ENCODE data around the gene NAGPA. TPM values are rescaled to one million over a fixed set of nuclear protein-coding genes. Genes with fewer than 3 reads are reported as not detected.

The NAGPA gene
- polyA plus RNA-seq, 1 donor from 2014 or later = 36.6 TPM

- Histone ChIP-seq H3K4me3 (ENCODE audit: low read length) (no peak overlapping the region), H3K27me3 (ENCODE audit: insufficient read depth, low read depth, low read length) (peaks cover 6% of the 10 kb centered on the region), H2AFZ (ENCODE audit: low read depth, low read length) (no peak overlapping the region), H3K27ac (ENCODE audit: low read length) (no peak overlapping the region), H3K4me2 (ENCODE audit: low read length) (no peak overlapping the region), H3K9me2 (ENCODE audit: insufficient read depth, low read length) (no peaks in the 10 kb centered on the region), H3K9me3 (ENCODE audit: low read length) (peaks cover 4% of the 10 kb centered on the region), H3F3A (ENCODE audit: insufficient read depth, low read length, poor library complexity, severe bottlenecking) (no peaks in the 10 kb centered on the region), H3K79me2 (replicated peaks; ENCODE audit: insufficient read depth, low read length) (no peaks in the 10 kb centered on the region), H3K36me3 (ENCODE audit: insufficient read depth, low read length) (no peaks in the 10 kb centered on the region), H3K9ac (ENCODE audit: low read length) (no peak overlapping the region), H4K20me1 (ENCODE audit: insufficient read depth) (no peaks in the 10 kb centered on the region)
- TF ChIP-seq EZH2 (IDR thresholded peaks at IDR 0.05; ENCODE audit: borderline replicate concordance, insufficient read depth, low read length, poor library complexity, severe bottlenecking) (no peak), SMC3 (conservative IDR thresholded peaks at IDR 0.05; ENCODE audit: poor library complexity) (no peak), TAF1 (IDR thresholded peaks at IDR 0.05; ENCODE audit: low read depth) (no peak), RAD21 (conservative IDR thresholded peaks at IDR 0.05) (no peak), POLR2AphosphoS5 (IDR thresholded peaks at IDR 0.05) (no peak)
Observed at GRCh38 chr16:4980691-4981090, 53.0 kb downstream of the NAGPA start.

DNA sequence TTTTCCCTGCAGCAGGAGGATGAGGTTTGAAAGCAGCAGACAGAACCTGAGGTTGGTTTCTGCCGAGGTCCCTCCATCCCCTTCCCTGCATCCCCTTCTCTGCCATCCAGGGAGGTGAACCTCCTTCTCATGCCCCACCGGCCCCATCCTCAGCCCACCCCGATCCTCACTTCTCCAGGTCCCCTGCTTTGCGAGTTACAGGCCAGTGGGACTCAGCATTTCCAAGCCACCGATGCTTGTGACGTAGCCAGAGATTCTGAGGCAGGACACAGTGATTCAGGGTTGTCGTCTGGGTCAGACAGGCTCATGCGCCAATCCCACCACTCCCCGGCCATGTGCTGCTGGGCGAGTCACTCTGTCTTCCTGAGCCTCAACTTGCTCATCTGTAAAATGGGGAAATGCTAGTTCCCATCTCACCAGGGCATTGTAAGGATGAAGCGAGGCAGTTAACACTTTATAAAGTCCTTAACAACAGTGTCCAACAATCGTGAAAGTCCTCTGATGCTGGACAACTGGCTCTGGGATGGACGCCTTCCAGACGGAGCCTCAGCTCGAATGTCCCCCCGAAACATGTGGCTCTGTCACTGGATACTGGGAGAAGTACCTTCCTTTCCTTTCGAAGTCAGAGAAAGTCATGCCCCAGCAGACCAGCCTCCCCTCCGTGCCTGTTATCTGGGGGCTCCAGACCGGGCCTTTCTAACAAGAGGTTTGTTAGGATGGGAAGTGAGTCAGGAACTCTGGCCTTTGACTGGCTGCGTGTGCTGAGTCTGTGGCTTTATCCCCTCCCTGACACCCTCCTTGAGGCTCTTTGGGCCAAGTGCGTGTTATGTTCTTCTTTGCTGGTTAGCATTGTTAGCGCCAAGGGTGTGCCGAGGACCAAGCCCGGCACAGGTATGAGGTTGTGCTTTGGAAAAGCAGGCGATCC is 53.7 kb downstream of the NAGPA start:
- H3K4me3 ChIP-seq (ENCODE audit: low read length) = no peak overlapping the region
- peaks cover 4% of the 10 kb centered on the region for H3K9me3 ChIP-seq (ENCODE audit: low read length)
- TF ChIP-seq EP300 (conservative IDR thresholded peaks at IDR 0.05; ENCODE audit: poor library complexity, severe bottlenecking) (no peak), CTCF (IDR thresholded peaks at IDR 0.05; ENCODE audit: poor library complexity, severe bottlenecking) (no peak), TAF1 (IDR thresholded peaks at IDR 0.05; ENCODE audit: low read depth) (no peak), MXI1 (conservative IDR thresholded peaks at IDR 0.05; ENCODE audit: poor library complexity, severe bottlenecking) (no peak), POLR2AphosphoS5 (IDR thresholded peaks at IDR 0.05) (no peak), RAD21 (conservative IDR thresholded peaks at IDR 0.05) (no peak), EZH2 (IDR thresholded peaks at IDR 0.05; ENCODE audit: borderline replicate concordance, insufficient read depth, low read length, poor library complexity, severe bottlenecking) (no peak), SMC3 (conservative IDR thresholded peaks at IDR 0.05; ENCODE audit: poor library complexity) (no peak)
- TF ChIP-seq, protein P1, sequence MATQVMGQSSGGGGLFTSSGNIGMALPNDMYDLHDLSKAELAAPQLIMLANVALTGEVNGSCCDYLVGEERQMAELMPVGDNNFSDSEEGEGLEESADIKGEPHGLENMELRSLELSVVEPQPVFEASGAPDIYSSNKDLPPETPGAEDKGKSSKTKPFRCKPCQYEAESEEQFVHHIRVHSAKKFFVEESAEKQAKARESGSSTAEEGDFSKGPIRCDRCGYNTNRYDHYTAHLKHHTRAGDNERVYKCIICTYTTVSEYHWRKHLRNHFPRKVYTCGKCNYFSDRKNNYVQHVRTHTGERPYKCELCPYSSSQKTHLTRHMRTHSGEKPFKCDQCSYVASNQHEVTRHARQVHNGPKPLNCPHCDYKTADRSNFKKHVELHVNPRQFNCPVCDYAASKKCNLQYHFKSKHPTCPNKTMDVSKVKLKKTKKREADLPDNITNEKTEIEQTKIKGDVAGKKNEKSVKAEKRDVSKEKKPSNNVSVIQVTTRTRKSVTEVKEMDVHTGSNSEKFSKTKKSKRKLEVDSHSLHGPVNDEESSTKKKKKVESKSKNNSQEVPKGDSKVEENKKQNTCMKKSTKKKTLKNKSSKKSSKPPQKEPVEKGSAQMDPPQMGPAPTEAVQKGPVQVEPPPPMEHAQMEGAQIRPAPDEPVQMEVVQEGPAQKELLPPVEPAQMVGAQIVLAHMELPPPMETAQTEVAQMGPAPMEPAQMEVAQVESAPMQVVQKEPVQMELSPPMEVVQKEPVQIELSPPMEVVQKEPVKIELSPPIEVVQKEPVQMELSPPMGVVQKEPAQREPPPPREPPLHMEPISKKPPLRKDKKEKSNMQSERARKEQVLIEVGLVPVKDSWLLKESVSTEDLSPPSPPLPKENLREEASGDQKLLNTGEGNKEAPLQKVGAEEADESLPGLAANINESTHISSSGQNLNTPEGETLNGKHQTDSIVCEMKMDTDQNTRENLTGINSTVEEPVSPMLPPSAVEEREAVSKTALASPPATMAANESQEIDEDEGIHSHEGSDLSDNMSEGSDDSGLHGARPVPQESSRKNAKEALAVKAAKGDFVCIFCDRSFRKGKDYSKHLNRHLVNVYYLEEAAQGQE (IDR thresholded peaks at IDR 0.05; ENCODE audit: borderline replicate concordance) = no peak
- H2AFZ ChIP-seq (ENCODE audit: low read depth, low read length) = no peak overlapping the region
- no peak overlapping the region for H3K4me2 ChIP-seq (ENCODE audit: low read length)
- no peak overlapping the region for H3K9ac ChIP-seq (ENCODE audit: low read length)
- no peaks in the 10 kb centered on the region for H4K20me1 ChIP-seq (ENCODE audit: insufficient read depth)
- H3K9me2 ChIP-seq (ENCODE audit: insufficient read depth, low read length) = no peaks in the 10 kb centered on the region
- no peaks in the 10 kb centered on the region for H3K36me3 ChIP-seq (ENCODE audit: insufficient read depth, low read length)
- no peaks in the 10 kb centered on the region for H3F3A ChIP-seq (ENCODE audit: insufficient read depth, low read length, poor library complexity, severe bottlenecking)
- peaks cover 6% of the 10 kb centered on the region for H3K27me3 ChIP-seq (ENCODE audit: insufficient read depth, low read depth, low read length)
- H3K79me2 ChIP-seq (replicated peaks; ENCODE audit: insufficient read depth, low read length) = no peaks in the 10 kb centered on the region
- no peak overlapping the region for H3K27ac ChIP-seq (ENCODE audit: low read length)
